ENCODE data around the gene STARD5. TPM values are rescaled to one million over a fixed set of nuclear protein-coding genes. Genes with fewer than 3 reads are reported as not detected.

STARD5 gene
- total and polyA plus RNA-seq, 2 experiments from 2014 or later: 3.8 to 10.1 TPM

DNA sequence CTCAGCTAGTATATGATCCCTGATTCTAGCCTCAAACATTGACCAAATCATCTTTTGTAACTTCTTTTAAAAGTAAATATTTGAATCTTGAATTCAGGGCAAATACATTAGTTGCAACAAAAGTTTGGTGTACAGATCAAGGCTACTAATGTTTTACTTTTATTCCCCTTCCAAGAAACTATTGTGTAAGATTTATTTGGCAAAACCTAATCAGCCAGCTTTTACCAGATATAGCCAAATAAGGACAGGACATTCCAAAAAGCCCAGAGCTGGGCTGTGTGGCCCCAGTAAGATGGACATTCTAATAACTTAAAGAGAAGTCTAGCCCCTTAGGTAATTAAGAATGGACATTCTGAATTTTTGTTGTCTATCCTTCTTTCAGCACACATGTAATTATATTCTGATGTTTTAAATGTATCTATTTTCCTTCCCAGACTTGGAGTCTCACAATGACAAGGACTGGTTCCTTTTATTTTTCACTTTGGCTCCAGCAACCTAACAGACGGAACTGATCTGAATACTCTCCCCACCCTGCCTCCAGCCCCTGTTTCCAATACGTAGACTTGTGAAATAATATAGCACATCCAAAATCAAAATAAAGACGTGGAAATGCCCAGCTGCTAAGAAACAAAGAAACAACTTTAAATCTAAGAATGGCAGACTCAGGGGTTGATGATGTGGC, 48.1 kb downstream of the STARD5 start:
- H3K4me1 ChIP-seq (ENCODE audit: insufficient read depth): peaks cover 6% of the 10 kb centered on the region; the same call in 1 of the 2 replicates
- no peaks in the 10 kb centered on the region; the same call in 1 of the 2 replicates for H3K36me3 ChIP-seq (ENCODE audit: insufficient read depth)
- H4K20me1 ChIP-seq (replicated peaks; ENCODE audit: insufficient read depth): no peaks in the 10 kb centered on the region
- peaks cover 14% of the 10 kb centered on the region for H3K36me3 Mint-ChIP-seq (ENCODE audit: low read depth)
- TF ChIP-seq REST (IDR thresholded peaks at IDR 0.05; ENCODE audit: unreplicated experiment) (no peak), CREB1 (CRISPR knock-in tag; IDR thresholded peaks at IDR 0.05; ENCODE audit: low read depth) (no peak), ZNF331 (CRISPR knock-in tag; IDR thresholded peaks at IDR 0.05; ENCODE audit: low read depth) (no peak), STAT1 (IDR thresholded peaks at IDR 0.05; ENCODE audit: unreplicated experiment) (no peak), JUNB (IDR thresholded peaks at IDR 0.05; ENCODE audit: unreplicated experiment) (no peak), NANOG (IDR thresholded peaks at IDR 0.05; ENCODE audit: borderline replicate concordance) (no peak), EZH2phosphoT487 (IDR thresholded peaks at IDR 0.05; ENCODE audit: unreplicated experiment) (no peak), ZNF114 (CRISPR knock-in tag; IDR thresholded peaks at IDR 0.05) (no peak)
- TF ChIP-seq, protein P1, sequence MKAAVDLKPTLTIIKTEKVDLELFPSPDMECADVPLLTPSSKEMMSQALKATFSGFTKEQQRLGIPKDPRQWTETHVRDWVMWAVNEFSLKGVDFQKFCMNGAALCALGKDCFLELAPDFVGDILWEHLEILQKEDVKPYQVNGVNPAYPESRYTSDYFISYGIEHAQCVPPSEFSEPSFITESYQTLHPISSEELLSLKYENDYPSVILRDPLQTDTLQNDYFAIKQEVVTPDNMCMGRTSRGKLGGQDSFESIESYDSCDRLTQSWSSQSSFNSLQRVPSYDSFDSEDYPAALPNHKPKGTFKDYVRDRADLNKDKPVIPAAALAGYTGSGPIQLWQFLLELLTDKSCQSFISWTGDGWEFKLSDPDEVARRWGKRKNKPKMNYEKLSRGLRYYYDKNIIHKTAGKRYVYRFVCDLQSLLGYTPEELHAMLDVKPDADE (IDR thresholded peaks at IDR 0.05): no peak
- no peak overlapping the region for H2AFZ ChIP-seq
- no peak overlapping the region for H3K27ac Mint-ChIP-seq
- DNase-seq (ENCODE audit: low spot score) (no peak), ATAC-seq (no peak)
- no peaks in the 10 kb centered on the region for H3K27me3 ChIP-seq (ENCODE audit: insufficient read depth)
- H3K27ac ChIP-seq (ENCODE audit: low read depth): no peak overlapping the region
- no peak overlapping the region for H3K4me3 ChIP-seq
- H3K27me3 Mint-ChIP-seq (ENCODE audit: insufficient read depth, low read depth, poor library complexity): peaks cover 6% of the 10 kb centered on the region
- no peaks in the 10 kb centered on the region for H3F3A ChIP-seq (replicated peaks; ENCODE audit: low read depth)
- H3K9me2 ChIP-seq (ENCODE audit: insufficient read depth): no peaks in the 10 kb centered on the region
- H3K9me3 Mint-ChIP-seq: peaks cover 29% of the 10 kb centered on the region
- peaks cover 9% of the 10 kb centered on the region; the same call in 2 of the 3 replicates for H3K4me1 Mint-ChIP-seq
- H3K79me2 ChIP-seq (replicated peaks; ENCODE audit: insufficient read depth): no peaks in the 10 kb centered on the region
- H3K4me3 Mint-ChIP-seq: no peak overlapping the region
- no peak overlapping the region for H3K4me2 ChIP-seq

Data from GM23338 (cell line).